PFSK-1 (cell line): Measurements from ENCODE around the gene NDUFC2.

ENCODE experiments used
- REST ChIP-seq, 2 experiments: IDR thresholded peaks; 2 replicates each; pipeline versions ENCODE4 v1.6.1 to v1.8.0; 2011 to 2012; ENCODE audit warnings: low read depth in 2 of 2, low read length in 2 of 2, control low read depth in 1 of 2, inconsistent platforms in 1 of 2, mild to moderate bottlenecking in 1 of 2, moderate library complexity in 1 of 2; ENCODE audit not compliant: insufficient read depth in 1 of 2
- TAF1 ChIP-seq: IDR thresholded peaks from 2 replicates; pipeline ENCODE4 v1.6.1; 2012; ENCODE audit warnings: low read length, control low read depth, borderline replicate concordance; ENCODE audit not compliant: insufficient read depth

- TF ChIP-seq TAF1 (no peak), REST (IDR thresholded peaks at IDR 0.05; ENCODE audit: insufficient read depth in 1 of 2, low read depth in 2 of 2, low read length in 2 of 2) (no peak)
Observed at GRCh38 chr11:78048561-78048960, 31.1 kb downstream of the NDUFC2 start.
